ENCODE data around the gene RIOK3.
"Not testable (repeated sequence)": the region's sequence is repeated elsewhere in the genome, so short reads cannot be mapped to it uniquely, and the experiment has no call there.

Gene RIOK3

DNA sequence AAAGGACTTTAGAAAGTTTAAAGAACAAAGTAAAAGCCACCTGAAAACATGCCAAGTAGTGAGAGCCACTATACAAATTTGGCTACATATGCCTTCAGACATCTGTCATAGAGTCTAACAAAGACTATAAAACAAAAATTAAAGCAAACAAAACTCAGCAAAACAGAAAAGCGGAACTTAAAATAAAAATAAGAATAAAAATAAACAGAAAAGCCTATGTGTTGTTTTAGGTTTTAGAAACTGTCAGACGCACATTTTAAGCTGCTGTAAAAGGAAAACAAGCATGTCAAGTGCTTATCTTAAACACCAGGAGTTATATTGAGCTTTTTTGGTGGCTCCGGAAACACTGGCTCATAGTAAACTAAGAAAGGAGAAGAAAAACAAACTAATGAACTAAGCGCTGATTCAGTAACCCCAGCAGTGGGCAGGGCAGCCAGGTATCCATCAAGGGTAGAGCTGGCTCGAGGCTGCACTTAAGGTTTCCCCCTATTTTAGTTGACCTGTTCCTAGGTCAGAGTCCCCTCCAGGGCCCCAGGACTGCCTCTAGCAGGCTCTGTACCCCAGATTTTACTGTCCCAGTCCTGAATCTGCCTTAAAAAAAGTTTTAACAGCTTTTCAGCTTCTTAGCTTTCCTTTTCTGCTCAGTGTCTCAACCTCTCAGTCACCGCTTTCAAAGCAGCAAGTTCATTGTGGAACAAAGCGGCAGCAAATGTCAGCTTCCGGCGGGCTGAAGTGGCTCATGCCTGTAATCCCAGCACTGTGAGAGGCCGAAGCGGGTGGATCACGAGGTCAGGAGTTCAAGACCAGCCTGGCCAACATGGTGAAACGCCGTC, 34.9 kb downstream of the RIOK3 start:
- H3K36me3 ChIP-seq (ENCODE audit: control insufficient read depth, insufficient read depth, low read length), result peaks cover 3% of the 10 kb centered on the region
- H3K4me1 ChIP-seq (ENCODE audit: control insufficient read depth, insufficient read depth, low read length), result no peaks in the 10 kb centered on the region
- H3K4me3 ChIP-seq (ENCODE audit: low read length), result peak overlapping the region; percentile 29
- H3K27me3 ChIP-seq (ENCODE audit: control insufficient read depth, insufficient read depth, low read length), result no peaks in the 10 kb centered on the region
- no peak overlapping the region for H3K9ac ChIP-seq (ENCODE audit: low read length)
- no peak overlapping the region for H3K27ac ChIP-seq (ENCODE audit: low read depth, low read length)

DNA sequence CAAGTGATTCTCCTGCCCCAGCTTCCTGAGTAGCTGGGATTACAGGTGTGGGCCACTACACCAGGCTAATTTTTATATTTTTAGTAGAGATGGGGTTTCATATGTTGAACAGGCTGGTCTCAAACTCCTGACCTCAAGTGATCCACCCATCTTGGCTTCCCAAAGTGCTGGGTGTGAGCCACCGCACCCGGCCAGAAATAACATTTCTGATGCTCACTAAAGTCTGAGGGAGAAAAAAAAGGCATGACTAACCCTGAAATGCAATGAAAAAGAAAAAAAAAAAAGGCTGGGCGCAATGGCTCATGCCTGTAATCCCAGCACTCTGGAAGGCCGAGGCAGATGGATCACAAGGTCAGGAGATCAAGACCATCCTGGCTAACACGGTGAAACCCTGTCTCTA, 36.5 kb downstream of the RIOK3 start:
- H3K4me1 ChIP-seq (ENCODE audit: control insufficient read depth, insufficient read depth, low read length); H3K36me3 ChIP-seq (ENCODE audit: control insufficient read depth, insufficient read depth, low read length); H3K27me3 ChIP-seq (ENCODE audit: control insufficient read depth, insufficient read depth, low read length); H3K4me3 ChIP-seq (ENCODE audit: low read length); H3K27ac ChIP-seq (ENCODE audit: low read depth, low read length); H3K9ac ChIP-seq (ENCODE audit: low read length): not testable (repeated sequence)

DNA sequence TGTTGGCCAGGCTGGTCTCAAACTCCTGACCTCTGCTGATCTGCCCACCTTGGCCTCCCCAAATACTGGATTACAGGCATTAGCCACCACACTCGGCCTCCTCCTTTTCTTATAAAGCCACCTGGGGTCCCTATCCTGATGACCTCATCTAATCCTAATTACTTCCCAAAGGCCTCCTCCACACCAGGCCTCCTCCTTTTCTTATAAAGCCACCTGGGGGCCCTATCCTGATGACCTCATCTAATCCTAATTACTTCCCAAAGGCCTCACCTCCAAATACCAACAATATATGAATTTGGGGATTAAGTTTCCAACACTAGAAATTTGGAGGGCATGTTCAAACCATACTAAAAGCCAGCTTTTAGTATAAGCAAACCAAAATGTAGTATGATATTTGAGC, 40.6 kb downstream of the RIOK3 start:
- Histone ChIP-seq H3K27ac (ENCODE audit: low read depth, low read length) (no peak overlapping the region), H3K4me1 (ENCODE audit: control insufficient read depth, insufficient read depth, low read length) (no peaks in the 10 kb centered on the region), H3K4me3 (ENCODE audit: low read length) (no peak overlapping the region), H3K9ac (ENCODE audit: low read length) (no peak overlapping the region), H3K27me3 (ENCODE audit: control insufficient read depth, insufficient read depth, low read length) (no peaks in the 10 kb centered on the region), H3K36me3 (ENCODE audit: control insufficient read depth, insufficient read depth, low read length) (no peaks in the 10 kb centered on the region)

DNA sequence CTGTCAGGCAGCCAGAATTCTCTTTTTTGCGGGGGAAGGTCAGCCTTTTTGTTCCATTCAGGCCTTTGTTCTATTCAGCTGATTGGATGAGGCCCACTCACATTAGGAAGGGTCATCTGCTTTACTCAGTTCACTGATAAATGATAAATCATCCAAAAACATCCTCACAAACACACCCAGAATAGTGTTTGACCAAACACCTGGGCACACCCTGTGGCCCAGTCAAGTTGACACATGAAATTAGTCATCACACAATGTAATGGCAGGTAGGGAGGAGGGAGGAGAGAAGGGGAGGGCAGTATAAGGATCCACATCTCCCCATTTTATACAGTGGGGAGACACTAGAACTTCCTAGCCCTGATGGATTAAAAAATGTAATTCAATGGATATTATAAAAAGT, 41.9 kb downstream of the RIOK3 start:
- H3K4me1 ChIP-seq (ENCODE audit: control insufficient read depth, insufficient read depth, low read length), result no peaks in the 10 kb centered on the region
- no peak overlapping the region for H3K4me3 ChIP-seq (ENCODE audit: low read length)
- H3K36me3 ChIP-seq (ENCODE audit: control insufficient read depth, insufficient read depth, low read length), result no peaks in the 10 kb centered on the region
- no peak overlapping the region for H3K9ac ChIP-seq (ENCODE audit: low read length)
- no peak overlapping the region for H3K27ac ChIP-seq (ENCODE audit: low read depth, low read length)
- H3K27me3 ChIP-seq (ENCODE audit: control insufficient read depth, insufficient read depth, low read length), result no peaks in the 10 kb centered on the region

DNA sequence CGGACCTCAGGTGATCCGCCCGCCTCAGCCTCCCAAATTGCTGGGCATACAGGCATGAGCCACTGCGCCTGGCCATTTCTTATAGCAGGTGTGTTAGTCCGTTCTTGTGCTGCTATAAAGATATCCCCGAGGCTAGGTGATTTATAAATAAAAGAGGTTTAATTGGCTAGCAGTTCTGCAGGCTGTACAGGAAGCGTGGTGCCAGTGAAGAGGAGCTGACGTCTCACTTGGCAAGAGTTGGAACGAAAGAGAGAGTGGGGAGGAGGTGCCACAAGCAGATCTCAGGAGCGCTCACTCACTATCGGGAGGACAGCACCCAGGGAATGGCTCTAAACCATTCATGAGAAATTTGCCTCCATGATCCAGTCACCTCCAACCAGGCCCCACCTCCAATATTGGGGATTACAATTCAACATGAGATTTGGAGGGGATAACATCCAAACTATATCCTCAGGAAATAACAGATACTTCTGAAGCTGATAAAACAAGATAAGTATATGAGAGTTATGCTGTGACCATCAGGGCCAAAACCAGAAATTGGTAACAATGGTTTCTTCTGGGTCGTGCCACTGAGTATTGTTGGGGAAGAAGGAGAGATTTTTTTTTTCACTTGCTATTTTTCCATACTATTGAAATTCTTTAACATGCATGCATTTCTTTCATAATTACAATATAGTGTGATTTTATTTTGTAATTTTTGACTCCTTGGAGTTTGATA, 42.8 kb downstream of the RIOK3 start:
- H3K27ac ChIP-seq (ENCODE audit: low read depth, low read length), result no peak overlapping the region
- no peak overlapping the region for H3K4me3 ChIP-seq (ENCODE audit: low read length)
- no peak overlapping the region for H3K9ac ChIP-seq (ENCODE audit: low read length)
- H3K4me1 ChIP-seq (ENCODE audit: control insufficient read depth, insufficient read depth, low read length), result no peaks in the 10 kb centered on the region
- no peaks in the 10 kb centered on the region for H3K36me3 ChIP-seq (ENCODE audit: control insufficient read depth, insufficient read depth, low read length)
- H3K27me3 ChIP-seq (ENCODE audit: control insufficient read depth, insufficient read depth, low read length), result no peaks in the 10 kb centered on the region

DNA sequence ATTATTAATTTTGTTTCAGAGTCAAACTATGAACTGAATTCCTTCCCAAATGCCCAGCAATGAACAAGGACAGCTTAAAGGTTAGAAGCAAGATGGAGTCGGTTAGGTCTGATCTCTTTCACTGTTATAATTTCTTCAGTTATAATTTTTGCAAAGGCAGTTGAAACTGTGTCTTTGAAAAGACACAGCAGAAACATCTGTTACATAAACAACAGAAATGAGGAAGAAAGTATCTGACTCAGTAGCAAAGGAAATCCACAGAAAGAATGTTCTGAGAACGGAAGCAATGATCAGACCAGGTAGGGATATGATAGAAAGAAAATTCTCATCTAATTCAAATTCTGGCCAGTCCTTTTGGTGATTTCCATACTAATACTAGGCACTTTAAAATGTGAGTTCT, 45.0 kb downstream of the RIOK3 start:
- Histone ChIP-seq H3K4me1 (ENCODE audit: control insufficient read depth, insufficient read depth, low read length) (peaks cover 5% of the 10 kb centered on the region), H3K9ac (ENCODE audit: low read length) (no peak overlapping the region), H3K4me3 (ENCODE audit: low read length) (no peak overlapping the region), H3K36me3 (ENCODE audit: control insufficient read depth, insufficient read depth, low read length) (no peaks in the 10 kb centered on the region), H3K27me3 (ENCODE audit: control insufficient read depth, insufficient read depth, low read length) (no peaks in the 10 kb centered on the region), H3K27ac (ENCODE audit: low read depth, low read length) (no peak overlapping the region)

DNA sequence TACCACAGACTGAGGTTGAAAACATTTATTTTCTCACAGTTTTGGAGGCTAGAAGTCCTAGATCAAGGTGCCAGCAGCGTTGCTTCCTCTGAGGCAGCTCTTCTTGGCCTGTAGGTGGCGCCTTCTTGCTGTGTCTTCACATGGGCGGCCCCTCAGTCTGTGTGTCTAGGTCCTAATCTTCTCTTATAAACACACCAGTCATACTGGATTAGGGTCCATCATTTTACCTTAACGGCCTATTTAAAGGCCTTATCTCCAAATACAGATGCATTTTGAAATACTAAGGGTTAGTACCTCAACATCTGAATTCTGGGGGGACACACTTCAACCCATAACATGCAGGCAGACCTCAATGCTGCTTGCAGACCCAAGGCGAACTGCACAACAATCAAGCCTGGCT, 45.8 kb downstream of the RIOK3 start:
- Histone ChIP-seq H3K4me1 (ENCODE audit: control insufficient read depth, insufficient read depth, low read length) (peaks cover 7% of the 10 kb centered on the region), H3K27ac (ENCODE audit: low read depth, low read length) (no peak overlapping the region), H3K27me3 (ENCODE audit: control insufficient read depth, insufficient read depth, low read length) (no peaks in the 10 kb centered on the region), H3K9ac (ENCODE audit: low read length) (no peak overlapping the region), H3K36me3 (ENCODE audit: control insufficient read depth, insufficient read depth, low read length) (no peaks in the 10 kb centered on the region), H3K4me3 (ENCODE audit: low read length) (no peak overlapping the region)

DNA sequence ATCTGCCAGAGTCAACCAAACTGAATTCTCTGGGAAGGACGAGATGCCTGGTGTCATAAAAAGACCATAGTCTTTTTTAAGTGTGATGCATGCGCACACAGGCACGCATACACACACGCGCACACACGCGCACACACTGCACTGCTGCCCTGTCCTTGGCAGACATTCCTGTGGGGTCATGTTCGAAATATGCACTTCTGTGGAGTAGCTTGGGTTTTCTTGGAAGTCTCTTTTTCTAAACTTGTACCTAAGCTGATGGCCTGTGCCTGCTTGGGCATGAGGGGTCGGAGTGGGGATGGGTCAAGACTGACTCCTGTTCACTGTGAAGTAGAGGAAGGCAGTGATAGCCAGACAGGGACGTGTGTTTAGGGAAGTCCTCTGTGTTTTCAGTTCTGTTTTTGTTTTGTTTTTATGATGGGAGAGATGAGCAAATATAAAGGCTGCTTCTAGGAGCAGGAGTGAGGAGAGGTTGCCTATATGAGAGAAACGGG, 46.2 kb downstream of the RIOK3 start:
- no peak overlapping the region for H3K4me3 ChIP-seq (ENCODE audit: low read length)
- H3K27me3 ChIP-seq (ENCODE audit: control insufficient read depth, insufficient read depth, low read length), result no peaks in the 10 kb centered on the region
- H3K27ac ChIP-seq (ENCODE audit: low read depth, low read length), result no peak overlapping the region
- H3K36me3 ChIP-seq (ENCODE audit: control insufficient read depth, insufficient read depth, low read length), result no peaks in the 10 kb centered on the region
- no peak overlapping the region for H3K9ac ChIP-seq (ENCODE audit: low read length)
- H3K4me1 ChIP-seq (ENCODE audit: control insufficient read depth, insufficient read depth, low read length), result peaks cover 11% of the 10 kb centered on the region

DNA sequence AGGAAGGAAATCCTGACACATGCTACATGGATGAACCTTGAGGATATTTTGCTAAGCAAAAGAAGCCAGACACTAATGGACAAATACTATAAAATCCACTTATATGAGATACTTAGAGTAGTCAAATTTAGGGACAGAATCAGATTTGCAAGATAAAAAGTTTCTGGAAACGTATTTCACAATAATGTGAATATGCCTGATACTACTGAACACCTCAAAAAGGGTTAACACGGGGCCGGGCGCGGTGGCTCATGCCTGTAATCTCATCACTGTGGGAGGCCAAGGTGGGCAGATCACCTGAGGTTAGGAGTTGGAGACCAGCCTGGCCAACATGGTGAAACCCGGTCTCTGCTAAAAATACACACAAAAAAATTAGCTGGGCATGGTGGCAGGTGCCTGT, 48.5 kb downstream of the RIOK3 start:
- Histone ChIP-seq H3K36me3 (ENCODE audit: control insufficient read depth, insufficient read depth, low read length) (no peaks in the 10 kb centered on the region), H3K4me1 (ENCODE audit: control insufficient read depth, insufficient read depth, low read length) (peaks cover 11% of the 10 kb centered on the region), H3K27ac (ENCODE audit: low read depth, low read length) (no peak overlapping the region)

DNA sequence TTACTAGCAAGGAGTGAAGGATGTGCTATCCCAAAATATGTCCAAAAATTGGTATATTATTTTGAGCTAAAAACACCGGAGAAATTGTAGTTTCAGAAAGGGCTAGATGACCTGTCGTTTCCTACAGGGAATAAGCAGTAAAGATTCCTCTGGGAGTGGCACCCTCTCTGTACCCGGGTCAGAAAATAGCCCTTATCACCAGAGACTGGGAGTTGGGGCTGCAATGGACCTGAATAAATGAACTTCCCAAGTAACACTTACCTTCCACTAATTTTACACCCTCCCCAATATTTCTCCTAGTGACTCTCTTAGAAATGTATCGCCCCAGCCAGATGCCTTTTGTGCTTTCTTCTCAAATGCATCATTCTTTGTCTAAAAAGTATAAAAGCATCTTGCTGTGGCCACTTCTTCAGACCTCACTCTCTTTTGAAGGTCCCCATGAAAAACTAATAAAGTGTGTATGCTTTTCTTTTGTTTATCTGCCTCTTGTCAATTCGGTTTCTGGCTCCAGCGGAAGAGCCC, 49.5 kb downstream of the RIOK3 start:
- Histone ChIP-seq H3K27me3 (ENCODE audit: control insufficient read depth, insufficient read depth, low read length) (no peaks in the 10 kb centered on the region), H3K27ac (ENCODE audit: low read depth, low read length) (peak overlapping the region; percentile 87), H3K4me3 (ENCODE audit: low read length) (peak overlapping the region; percentile 80), H3K9ac (ENCODE audit: low read length) (peak overlapping the region; percentile 88), H3K36me3 (ENCODE audit: control insufficient read depth, insufficient read depth, low read length) (no peaks in the 10 kb centered on the region), H3K4me1 (ENCODE audit: control insufficient read depth, insufficient read depth, low read length) (peaks cover 11% of the 10 kb centered on the region)

More for the DNA sequence above, 48.5 kb downstream of the RIOK3 start:
- Histone ChIP-seq H3K4me3 (ENCODE audit: low read length) (no peak overlapping the region), H3K27me3 (ENCODE audit: control insufficient read depth, insufficient read depth, low read length) (no peaks in the 10 kb centered on the region), H3K9ac (ENCODE audit: low read length) (no peak overlapping the region)

DNA sequence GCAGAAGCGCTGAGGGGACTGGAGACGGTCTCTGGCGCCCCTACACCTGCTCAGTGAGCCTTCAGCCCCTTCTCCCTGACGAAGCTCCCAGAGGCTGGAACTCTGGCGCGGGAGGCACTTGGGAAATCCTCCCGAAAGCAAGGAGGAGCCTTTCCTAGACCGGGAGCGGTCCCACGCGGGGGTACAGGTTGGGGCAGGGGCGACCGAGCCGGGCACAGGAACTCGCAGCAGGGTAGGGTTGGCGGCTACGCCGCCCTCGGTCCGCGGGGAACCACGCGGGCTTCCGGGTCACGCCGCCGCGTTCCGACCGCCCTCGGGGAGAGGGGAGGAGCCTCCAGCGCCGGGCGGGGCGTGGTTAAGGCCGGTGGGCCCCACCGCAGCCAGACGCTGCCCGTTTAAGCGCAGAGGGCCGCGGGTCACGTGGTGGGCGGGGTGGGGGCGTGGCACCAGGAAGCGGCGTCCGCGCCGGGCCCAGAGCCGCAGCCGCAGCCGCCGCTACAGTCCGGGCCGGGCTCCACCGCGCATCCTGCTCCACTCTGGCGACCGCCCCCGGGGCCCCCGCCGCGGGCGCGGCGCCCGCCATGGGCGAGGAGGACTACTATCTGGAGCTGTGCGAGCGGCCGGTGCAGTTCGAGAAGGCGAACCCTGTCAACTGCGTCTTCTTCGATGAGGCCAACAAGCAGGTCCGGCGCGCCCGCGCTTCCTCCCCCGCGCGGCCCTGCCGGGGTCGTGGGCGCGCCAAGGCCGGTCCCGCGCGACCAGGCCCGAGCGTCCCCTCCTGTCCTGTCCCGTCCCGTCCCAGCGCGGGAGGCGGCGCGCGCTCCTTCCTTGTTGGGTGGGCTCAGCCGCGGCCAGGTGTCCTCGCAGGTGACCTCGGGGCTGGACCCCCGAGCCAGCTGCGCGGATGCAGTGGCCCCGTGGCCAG, 50.2 kb downstream of the RIOK3 start, which contains the start of gene RMC1:
Gene RMC1, plus strand, starts transcription at position 474 of the 925 bp plus-strand sequence. Its CDS starts 108 bp downstream, at position 582.
- peak within 1 kb of the TSS; percentile 88 for H3K9ac ChIP-seq (ENCODE audit: low read length)
- H3K36me3 ChIP-seq (ENCODE audit: control insufficient read depth, insufficient read depth, low read length), result no peaks in the 10 kb centered on the region
- peaks cover 11% of the 10 kb centered on the region for H3K4me1 ChIP-seq (ENCODE audit: control insufficient read depth, insufficient read depth, low read length)
- H3K27ac ChIP-seq (ENCODE audit: low read depth, low read length), result peak within 1 kb of the TSS; percentile 87
- H3K4me3 ChIP-seq (ENCODE audit: low read length), result peak within 1 kb of the TSS; percentile 92
- H3K27me3 ChIP-seq (ENCODE audit: control insufficient read depth, insufficient read depth, low read length), result no peaks in the 10 kb centered on the region

DNA sequence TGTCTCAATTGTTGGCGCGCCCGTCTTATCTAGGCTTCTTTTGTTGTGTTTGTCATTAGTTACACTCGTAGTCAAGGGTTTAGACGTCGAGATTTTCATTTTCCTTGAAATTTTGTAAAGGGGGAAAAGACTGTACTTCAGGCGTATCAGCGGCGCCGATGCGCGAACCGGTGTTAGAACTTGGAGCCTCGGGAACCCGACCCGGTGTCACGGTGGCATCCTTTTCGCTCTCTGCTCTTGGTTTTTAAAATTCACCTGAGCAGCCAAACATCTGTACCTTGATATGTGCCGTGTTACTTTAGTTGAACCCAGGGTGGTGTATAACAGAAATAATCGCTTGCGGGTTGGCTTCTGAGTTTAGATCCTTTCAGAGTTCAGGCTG, 50.9 kb downstream of the RIOK3 start:
- Histone ChIP-seq H3K4me3 (ENCODE audit: low read length) (peak overlapping the region; percentile 92), H3K4me1 (ENCODE audit: control insufficient read depth, insufficient read depth, low read length) (peaks cover 11% of the 10 kb centered on the region), H3K27ac (ENCODE audit: low read depth, low read length) (peak overlapping the region; percentile 69), H3K36me3 (ENCODE audit: control insufficient read depth, insufficient read depth, low read length) (no peaks in the 10 kb centered on the region), H3K27me3 (ENCODE audit: control insufficient read depth, insufficient read depth, low read length) (no peaks in the 10 kb centered on the region), H3K9ac (ENCODE audit: low read length) (peak overlapping the region; percentile 78)
